ENCODE data around the gene SIL1. TPM values are rescaled to one million over a fixed set of nuclear protein-coding genes. Genes with fewer than 3 reads are reported as not detected.
A peak's percentile ranks its signal among the peaks of the same experiment; 100 is the strongest.
"Not testable (repeated sequence)": the region's sequence is repeated elsewhere in the genome, so short reads cannot be mapped to it uniquely, and the experiment has no call there.

SIL1 gene
- total and polyA plus RNA-seq, 9 of the 15 experiments (the other 6 are each of a cell fraction or from before 2014, with no cell fraction given), result 1.3 to 30.5 (median 18.1) TPM

GRCh38 chr5:139075066-139076050, 122.8 kb downstream of the SIL1 start:
- BruUV-seq (replicated peaks), result no TSS peak
- FAIRE-seq, result no peak
- ATAC-seq, result no peak
- intact Hi-C loops (cut with micrococcal nuclease), result no loop called here
- TF ChIP-seq PTTG1 (tag; IDR thresholded peaks at IDR 0.05; ENCODE audit: low read depth) (no peak), CEBPB (tag; IDR thresholded peaks at IDR 0.05) (peak; percentile 85), STAT5A (IDR thresholded peaks at IDR 0.05; ENCODE audit: borderline replicate concordance, low read length) (no peak), CEBPG (CRISPR knock-in tag; IDR thresholded peaks at IDR 0.05) (no peak), CEBPG (tag; conservative IDR thresholded peaks at IDR 0.05 in 1 of 2, IDR thresholded peaks at IDR 0.05 in 1 of 2) (0 out of 4 replicates have a peak, but pooled peaks have one; percentile 17 to 47), ZNF76 (CRISPR knock-in tag; IDR thresholded peaks at IDR 0.05; ENCODE audit: borderline replicate concordance) (no peak), RFX1 (IDR thresholded peaks at IDR 0.05) (no peak)
- TF ChIP-seq, protein P1, sequence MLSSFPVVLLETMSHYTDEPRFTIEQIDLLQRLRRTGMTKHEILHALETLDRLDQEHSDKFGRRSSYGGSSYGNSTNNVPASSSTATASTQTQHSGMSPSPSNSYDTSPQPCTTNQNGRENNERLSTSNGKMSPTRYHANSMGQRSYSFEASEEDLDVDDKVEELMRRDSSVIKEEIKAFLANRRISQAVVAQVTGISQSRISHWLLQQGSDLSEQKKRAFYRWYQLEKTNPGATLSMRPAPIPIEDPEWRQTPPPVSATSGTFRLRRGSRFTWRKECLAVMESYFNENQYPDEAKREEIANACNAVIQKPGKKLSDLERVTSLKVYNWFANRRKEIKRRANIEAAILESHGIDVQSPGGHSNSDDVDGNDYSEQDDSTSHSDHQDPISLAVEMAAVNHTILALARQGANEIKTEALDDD (IDR thresholded peaks at IDR 0.05), result 0 out of 2 replicates have a peak, but pooled peaks have one; percentile 38
- in situ Hi-C loops (cut with MboI), result no loop called here
- DNase-seq (ENCODE audit: extremely low read depth in 1 of 4, low spot score in 3 of 4), result no peak
- Histone ChIP-seq H3K4me3 (no peak overlapping the region), H3K27me3 (ENCODE audit: control insufficient read depth in 2 of 2, insufficient read depth in 2 of 2, low read length in 2 of 2) (no peaks in the 10 kb centered on the region), H3K9ac (ENCODE audit: insufficient read depth in 1 of 2, low read depth in 2 of 2, low read length in 2 of 2) (no peak overlapping the region), H3K9me1 (ENCODE audit: control insufficient read depth, insufficient read depth, low read length) (no peaks in the 10 kb centered on the region), H3K27ac (ENCODE audit: extremely low read depth, low read depth, low read length) (no peak overlapping the region), H3K9me3 (replicated peaks; ENCODE audit: control insufficient read depth, insufficient read depth, low read depth, low read length) (no peaks in the 10 kb centered on the region), H2AFZ (ENCODE audit: low read depth, low read length) (no peak overlapping the region), H3K4me2 (ENCODE audit: insufficient read depth, low read length) (no peak overlapping the region), H4K20me1 (replicated peaks; ENCODE audit: control insufficient read depth, insufficient read depth, low read length) (0 out of 2 replicates have a peak, but pooled peaks cover 2% of the 10 kb centered on the region), H3K79me2 (ENCODE audit: control insufficient read depth, insufficient read depth, low read length) (no peaks in the 10 kb centered on the region), H3K4me1 (replicated peaks in 1 of 2; ENCODE audit: control insufficient read depth in 2 of 2, insufficient read depth in 2 of 2, low read length in 2 of 2) (peaks cover 0 to 3% of the 10 kb centered on the region in 2 experiments; a peak in 1 of 5 replicates), H3K36me3 (ENCODE audit: control insufficient read depth, insufficient read depth, low read length) (no peaks in the 10 kb centered on the region)
- ChIA-PET POLR2A (interaction anchor here (0.6 to 0.9 kb wide), 2 partner anchors 16 to 624 kb away, joined by 3 read pairs; no protein-coding TSS in a partner anchor), CTCF (ENCODE audit: low intra/inter-chr PET ratio) (no interaction called here)
- 43% methylated on average over 8 of the region's 8 CpGs for WGBS (ENCODE audit: insufficient coverage, low coverage, missing lambda C conversion rate)

- H3K4me2 ChIP-seq (ENCODE audit: insufficient read depth, low read length); intact Hi-C loops (cut with micrococcal nuclease); H3K9ac ChIP-seq (ENCODE audit: insufficient read depth in 1 of 2, low read depth in 2 of 2, low read length in 2 of 2); H3K79me2 ChIP-seq (ENCODE audit: control insufficient read depth, insufficient read depth, low read length); POLR2A ChIA-PET; CTCF ChIA-PET (ENCODE audit: low intra/inter-chr PET ratio); H3K36me3 ChIP-seq (ENCODE audit: control insufficient read depth, insufficient read depth, low read length); H4K20me1 ChIP-seq (replicated peaks; ENCODE audit: control insufficient read depth, insufficient read depth, low read length); BruUV-seq (replicated peaks); H3K4me1 ChIP-seq (replicated peaks in 1 of 2; ENCODE audit: control insufficient read depth in 2 of 2, insufficient read depth in 2 of 2, low read length in 2 of 2); FAIRE-seq; DNase-seq (ENCODE audit: extremely low read depth in 1 of 4, low spot score in 3 of 4); H3K27me3 ChIP-seq (ENCODE audit: control insufficient read depth in 2 of 2, insufficient read depth in 2 of 2, low read length in 2 of 2); H3K27ac ChIP-seq (ENCODE audit: extremely low read depth, low read depth, low read length); H3K4me3 ChIP-seq; H2AFZ ChIP-seq (ENCODE audit: low read depth, low read length); ATAC-seq; in situ Hi-C loops (cut with MboI); H3K9me3 ChIP-seq (replicated peaks; ENCODE audit: control insufficient read depth, insufficient read depth, low read depth, low read length); H3K9me1 ChIP-seq (ENCODE audit: control insufficient read depth, insufficient read depth, low read length): not testable (repeated sequence)
- WGBS (ENCODE audit: insufficient coverage, low coverage, missing lambda C conversion rate), result 52% methylated on average over 2 of the region's 2 CpGs
Measured at GRCh38 chr5:139073956-139074355, 124.2 kb downstream of the SIL1 start.
